NCI-H146 (cell line): ENCODE data around the gene DISC1.
"Not testable (repeated sequence)": the region's sequence is repeated elsewhere in the genome, so short reads cannot be mapped to it uniquely, and the experiment has no call there.

Experiments used
- DNase-seq: peaks from one replicate; lab custom pipeline; 2025; lab: John Stamatoyannopoulos, UW

Gene DISC1

DNA sequence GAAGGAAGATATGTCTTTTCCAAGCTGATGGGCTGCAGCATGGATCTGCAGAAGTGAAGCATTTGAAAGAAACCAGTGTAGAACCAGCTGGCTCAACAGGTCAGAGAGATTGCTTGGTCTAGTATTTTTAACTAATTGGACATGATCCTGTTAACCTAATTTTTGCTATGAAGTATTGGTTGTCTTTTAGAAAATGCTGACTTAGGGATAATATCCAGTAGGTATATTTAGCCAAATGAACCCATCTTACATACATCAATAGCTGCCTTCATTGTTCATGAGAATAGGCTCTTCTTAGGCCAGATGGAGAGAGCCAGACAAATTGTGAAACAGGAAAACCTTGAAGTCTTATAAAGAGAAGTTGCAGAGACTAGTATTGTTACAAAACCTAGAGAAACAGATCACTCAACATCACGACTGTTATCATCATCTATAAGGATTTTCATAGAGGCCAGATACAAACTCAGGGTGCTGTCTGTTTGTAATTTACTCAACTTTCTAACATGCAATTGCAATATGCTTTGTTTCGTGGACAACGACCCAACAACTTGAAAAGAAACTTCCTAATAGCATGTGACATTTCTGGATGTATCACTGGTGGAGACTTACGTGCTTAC, 148.2 kb downstream of the DISC1 start:
- DNase-seq, result no peak

DNA sequence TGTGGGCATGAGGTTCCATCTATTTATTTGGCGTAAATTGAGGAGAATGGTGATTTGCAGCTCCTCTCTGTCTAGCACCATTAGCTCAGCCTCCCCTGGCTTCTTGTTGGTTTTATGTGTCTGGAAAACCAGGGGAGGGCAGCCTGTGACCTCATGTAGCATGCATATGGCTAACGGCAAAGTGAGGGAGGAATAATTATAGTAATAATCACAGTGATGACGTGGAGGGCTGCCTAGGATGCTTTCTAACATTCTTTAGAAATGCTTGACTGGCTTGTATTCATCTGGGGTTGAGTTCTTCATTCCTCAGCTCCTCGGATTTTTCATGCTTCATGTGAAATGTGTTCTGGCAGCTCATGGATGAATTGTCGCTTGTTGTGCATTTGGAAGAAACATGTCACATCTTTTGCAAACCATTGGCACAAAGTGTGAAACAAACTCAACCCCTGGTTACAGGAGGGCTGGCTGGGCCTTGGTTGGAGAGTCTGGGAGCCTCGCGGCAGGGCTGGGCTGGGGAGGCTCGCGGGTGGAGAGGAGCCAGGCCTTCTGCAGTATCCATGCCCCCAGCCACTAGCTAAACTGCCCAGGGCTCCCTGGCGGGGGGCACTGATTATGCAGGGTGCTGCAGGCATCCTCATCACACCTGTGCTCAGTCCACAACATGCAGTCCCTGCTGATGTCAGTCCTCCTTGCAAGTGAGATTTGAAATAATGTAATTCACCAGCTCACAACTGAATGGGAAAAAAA, 149.6 kb downstream of the DISC1 start:
- peak; percentile 73 for DNase-seq

DNA sequence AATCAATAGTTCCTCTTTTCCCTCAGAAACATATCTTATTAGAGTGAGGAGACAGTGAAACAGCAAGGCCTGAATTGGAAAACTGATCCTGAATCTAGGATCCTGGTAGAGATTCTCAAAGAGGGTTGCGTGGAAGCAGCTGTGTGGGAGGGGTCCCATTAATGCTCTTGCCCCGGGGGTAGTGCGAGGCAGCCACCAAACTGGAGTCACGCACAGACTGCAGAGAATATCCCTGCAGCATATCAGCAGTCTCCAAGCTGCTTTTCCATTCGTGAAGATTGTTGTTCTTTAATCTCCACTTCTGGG, 150.1 kb downstream of the DISC1 start:
- peak; percentile 38 for DNase-seq

DNA sequence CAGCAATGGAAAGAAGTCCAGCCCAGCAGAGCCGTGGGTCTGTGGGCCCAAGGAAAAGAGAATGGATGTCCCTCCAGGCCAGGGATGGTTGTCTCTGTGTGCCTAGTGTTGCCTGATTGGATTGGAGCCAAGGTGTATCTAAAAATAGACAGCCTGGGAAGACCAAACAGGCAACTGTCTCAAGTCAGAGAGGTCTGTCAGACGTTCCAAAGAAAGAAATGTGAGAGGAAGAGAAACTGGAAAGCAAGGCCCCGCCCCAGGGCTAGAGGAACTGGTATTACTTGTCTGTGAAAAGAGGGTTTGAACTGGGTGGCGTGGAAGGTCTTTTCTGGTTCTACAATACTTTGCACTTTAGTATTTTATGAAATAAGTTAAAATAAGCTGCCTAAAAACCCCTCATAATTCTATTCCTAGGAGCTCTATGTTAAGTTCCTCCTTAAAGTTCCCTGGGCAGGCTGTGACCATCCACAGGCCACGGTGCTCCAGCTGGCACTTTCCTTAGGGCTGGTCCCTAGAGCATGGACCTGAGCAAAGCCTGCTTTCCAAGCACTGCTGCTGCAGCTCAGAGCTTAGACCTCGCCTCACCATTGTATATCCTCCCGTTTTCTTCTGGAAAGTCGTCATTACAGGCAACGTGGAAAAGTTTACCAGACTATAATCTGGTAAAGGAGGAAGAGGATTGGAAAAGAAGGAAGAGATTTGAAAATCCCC, 151.6 kb downstream of the DISC1 start:
- DNase-seq, result no peak

DNA sequence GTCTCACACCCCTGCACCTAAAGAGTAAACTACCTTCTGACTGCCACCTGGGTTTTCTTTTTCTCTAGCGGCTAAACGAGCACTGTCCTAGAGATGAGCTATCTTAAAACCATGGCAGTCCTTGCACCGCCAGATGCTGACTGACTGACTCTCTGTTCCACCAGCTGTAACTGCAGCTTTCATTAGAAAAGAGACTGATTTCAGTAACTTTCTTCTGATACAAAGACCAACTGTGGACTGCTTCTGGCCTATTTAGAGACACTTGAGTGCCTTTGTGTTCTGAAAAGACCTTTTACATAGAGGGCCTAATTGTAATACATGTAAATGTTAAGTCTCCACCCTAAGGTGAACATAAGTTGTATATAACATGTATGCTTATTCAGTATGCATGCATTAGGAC, 152.5 kb downstream of the DISC1 start:
- no peak for DNase-seq

GRCh38 chr1:231781892-231782291, 155.3 kb downstream of the DISC1 start:
- no peak for DNase-seq

DNA sequence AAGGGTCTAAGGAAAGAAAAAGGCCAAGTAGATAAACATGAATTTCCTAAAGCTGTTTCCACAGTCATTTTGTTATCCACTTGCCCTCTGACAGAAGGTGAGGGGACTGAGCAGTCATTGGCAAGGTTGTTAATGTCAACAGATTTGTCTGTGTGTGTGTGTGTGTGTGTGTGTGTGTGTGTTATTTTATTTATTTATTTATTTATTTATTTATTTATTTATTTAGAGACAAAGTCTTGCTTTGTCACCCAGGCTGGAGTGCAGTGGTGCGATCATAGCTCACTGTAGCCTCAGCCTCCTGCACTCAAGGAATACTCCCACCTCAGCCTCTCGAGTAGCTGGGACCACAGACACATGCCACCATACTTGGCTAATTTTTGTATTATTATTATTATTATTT, 158.5 kb downstream of the DISC1 start:
- not testable (repeated sequence) for DNase-seq

DNA sequence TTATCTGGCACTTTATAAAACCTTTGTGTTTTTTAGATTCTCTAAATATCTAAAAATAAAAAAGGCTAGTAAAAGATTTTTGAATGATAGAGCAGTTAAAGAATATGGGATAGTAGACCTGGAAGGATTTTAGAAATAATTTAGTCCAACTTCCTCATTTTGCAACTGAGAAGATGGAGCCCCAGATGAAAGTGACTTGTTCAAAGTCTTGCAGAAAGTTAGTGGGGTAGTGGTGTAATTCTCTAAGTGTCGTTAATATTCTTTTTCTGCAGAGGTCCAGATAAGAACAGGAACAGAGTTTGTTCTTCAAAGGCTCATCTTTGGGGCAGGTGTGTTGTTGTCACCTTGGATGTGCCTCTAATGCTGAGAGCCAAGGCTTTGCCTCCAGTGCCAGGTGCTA, 159.5 kb downstream of the DISC1 start:
- DNase-seq, result no peak

- no peak for DNase-seq
Measured at GRCh38 chr1:231792634-231793033, 166.0 kb downstream of the DISC1 start.

DNA sequence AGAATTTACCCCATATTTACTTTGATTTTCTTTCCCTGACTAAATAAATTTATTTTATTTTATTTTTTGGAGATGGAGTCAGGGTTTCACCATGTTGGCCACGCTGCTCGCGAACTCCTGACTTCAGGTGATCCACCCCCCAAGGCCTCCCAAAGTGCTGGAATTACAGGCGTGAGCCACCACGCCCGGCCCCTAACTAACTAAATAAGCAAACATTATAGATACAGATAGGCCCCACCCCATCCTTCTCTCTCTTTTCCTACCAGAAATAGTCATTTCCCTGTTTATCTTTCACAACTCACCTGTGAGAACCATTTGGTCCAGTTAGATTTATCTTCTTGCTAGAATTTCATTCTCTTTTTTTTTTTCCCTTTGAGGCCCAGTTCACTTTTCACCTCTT, 167.3 kb downstream of the DISC1 start:
- DNase-seq, result no peak

GRCh38 chr1:231796141-231796540, 169.6 kb downstream of the DISC1 start:
- DNase-seq, result peak; percentile 74

DNA sequence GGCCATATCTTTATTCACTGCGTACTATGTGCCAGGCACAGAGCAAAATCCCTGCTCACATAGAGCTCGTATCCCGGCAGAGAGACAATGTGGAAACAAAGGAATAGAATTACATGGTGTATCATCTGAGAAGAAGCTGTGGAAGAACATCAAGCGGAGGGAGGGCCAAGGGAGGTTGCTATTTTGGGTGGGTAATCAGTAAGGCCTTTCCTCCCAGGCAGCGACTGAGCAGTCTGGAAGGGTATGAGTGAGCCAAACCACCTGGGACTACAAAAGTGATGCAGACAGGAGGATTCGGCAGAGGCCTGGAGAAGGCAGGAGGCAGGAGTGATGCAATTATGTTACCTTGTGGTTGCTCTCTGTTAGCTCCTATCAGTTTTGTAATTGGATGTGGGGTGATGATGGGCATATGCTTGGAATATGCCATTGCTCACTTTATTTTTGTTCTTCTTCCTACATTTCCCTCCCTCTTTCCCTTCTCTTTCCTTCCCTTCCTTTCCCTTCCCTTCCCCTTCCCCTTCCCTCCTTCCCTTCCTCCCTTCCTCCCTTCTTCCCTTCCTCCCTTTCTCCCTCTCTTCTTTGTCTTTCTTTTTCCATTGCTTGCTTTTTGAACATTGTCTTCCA, 172.9 kb downstream of the DISC1 start:
- no peak for DNase-seq

- no peak for DNase-seq
Measured at GRCh38 chr1:231800108-231800507, 173.5 kb downstream of the DISC1 start.

GRCh38 chr1:231801042-231801585, 174.5 kb downstream of the DISC1 start:
- no peak for DNase-seq

DNA sequence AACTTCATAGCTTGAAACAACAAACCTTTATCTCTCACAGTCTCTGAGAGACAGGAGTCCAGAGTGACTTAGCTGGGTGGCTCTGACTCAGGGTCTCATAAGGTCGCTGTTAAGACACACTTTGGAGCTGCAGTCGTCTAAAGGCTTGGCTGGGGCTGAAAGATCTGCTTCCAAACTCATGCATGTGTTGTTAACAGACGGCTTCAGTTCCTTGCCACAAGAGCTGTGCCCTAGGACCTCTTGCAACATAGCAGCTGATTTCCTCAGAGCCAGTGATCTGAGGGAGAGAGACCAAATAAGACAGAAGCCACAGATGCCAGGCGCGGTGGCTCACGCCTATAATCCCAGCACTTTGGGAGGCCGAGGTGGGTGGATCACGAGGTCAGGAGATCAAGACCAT, 176.8 kb downstream of the DISC1 start:
- no peak for DNase-seq

- peak; percentile 67 for DNase-seq
Measured at GRCh38 chr1:231806623-231807495, 180.3 kb downstream of the DISC1 start.

DNA sequence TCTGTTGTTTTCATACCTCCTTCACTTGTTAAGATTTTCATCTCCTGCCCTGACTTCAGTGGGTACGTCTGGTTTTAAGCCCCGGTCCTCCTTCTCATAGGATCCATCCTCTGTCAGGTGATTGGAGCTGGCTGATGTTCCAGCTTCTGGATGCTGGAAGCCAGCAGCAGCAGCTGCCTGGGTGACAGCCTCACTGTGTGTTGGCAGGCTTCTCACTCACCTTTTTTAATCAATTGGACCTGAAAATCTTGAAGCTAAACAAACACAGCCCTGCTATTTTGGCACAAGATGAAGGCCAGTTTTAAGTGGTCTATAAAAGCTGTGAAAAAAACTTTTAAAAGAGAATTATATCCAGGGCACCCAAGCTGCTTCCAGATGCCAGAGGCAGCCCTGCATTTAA, 181.0 kb downstream of the DISC1 start:
- DNase-seq, result peak; percentile 52

DNA sequence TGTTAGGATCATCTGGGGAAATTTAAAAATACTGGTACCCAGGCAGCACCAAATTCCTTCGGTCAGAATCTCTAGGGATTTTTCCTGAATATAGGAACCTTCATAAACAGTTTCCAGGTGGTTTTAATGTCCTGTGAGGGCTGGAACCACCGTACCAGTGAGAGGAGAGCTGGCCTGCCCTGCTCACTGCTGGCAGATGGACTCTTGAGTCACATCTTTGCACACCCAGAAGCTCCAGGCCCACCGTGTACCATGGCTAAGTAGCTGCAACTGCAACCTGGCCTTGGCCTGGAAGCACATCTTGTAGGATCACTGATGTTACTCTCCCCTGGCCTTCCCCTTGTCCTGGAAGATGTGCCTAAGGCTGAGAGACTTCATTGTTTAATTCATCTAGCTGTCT, 181.5 kb downstream of the DISC1 start:
- DNase-seq, result no peak

DNA sequence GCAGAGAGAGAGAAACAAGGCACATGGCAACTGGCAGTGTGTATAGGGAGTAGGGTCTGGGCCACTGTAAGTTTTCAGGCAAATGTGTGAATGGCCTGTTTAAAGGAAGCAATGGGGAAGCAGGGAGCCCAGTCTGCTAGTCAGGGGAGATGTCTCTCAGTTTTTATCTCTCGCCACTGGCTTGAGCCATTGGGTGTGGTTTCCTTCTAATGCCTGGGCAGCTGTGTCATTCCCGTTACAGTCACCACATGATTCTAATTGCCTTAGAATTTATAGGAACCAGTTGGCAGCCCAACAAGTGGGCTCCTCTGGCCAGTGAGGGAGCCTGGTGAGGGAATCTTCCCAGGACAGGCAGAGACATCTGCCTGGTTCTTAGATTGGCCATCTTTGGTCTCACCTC, 182.4 kb downstream of the DISC1 start:
- peak; percentile 38 for DNase-seq

- no peak for DNase-seq
Measured at GRCh38 chr1:231810415-231810814, 183.8 kb downstream of the DISC1 start.

GRCh38 chr1:231814021-231814420, 187.4 kb downstream of the DISC1 start:
- no peak for DNase-seq

DNA sequence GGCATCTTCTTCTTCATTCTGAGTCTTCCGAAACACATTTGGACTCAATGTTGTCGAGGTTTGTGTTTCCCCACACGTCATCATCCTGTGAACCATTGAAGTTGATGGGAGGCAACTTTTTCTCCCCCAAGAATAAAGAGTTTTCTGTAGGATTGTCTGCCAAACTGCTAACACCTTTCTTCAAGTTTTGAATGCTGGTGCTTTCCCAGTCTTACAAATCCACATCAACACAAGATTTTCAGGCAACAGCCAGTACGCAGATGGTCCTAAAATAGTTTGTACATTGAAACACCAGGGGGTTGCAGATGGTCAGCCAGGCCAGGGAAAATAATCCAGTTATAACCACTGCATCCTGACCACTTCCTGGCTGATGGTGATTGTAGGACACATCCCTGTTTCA, 187.9 kb downstream of the DISC1 start:
- no peak for DNase-seq
